Activated naive CD8-positive, alpha-beta T cell treated with anti-CD3 and anti-CD28 coated beads, Interleukin-2, amount 50 U/mL, for 24 hours (primary cell): Measurements from ENCODE around the gene CHRNA7.
"Not testable (repeated sequence)": the region's sequence is repeated elsewhere in the genome, so short reads cannot be mapped to it uniquely, and the experiment has no call there.

Experiments used
- ATAC-seq: fragments of 150-1000 bp; cut with Tn5 transposase; one replicate; pipeline ENCODE4 v1.10.0; 2021
- DNase-seq: peaks from one replicate; pipeline ENCODE4 v3.0.0; 2021
- H3K27ac Mint-ChIP-seq: one replicate; pipeline ENCODE4 v1.8.0; 2021; ENCODE audit warnings: mild to moderate bottlenecking, mixed read lengths
- H3K27me3 Mint-ChIP-seq: one replicate; pipeline ENCODE4 v1.8.0; 2021; ENCODE audit warnings: mixed read lengths
- H3K36me3 Mint-ChIP-seq: one replicate; pipeline ENCODE4 v1.8.0; 2021; ENCODE audit warnings: low read depth, mixed read lengths
- H3K4me1 Mint-ChIP-seq: one replicate; pipeline ENCODE4 v1.8.0; 2021; ENCODE audit warnings: mixed read lengths
- H3K4me3 Mint-ChIP-seq: one replicate; pipeline ENCODE4 v1.8.0; 2021; ENCODE audit warnings: mild to moderate bottlenecking, moderate library complexity, mixed read lengths
- H3K9me3 Mint-ChIP-seq: one replicate; pipeline ENCODE4 v1.8.0; 2021; ENCODE audit warnings: mixed read lengths

The CHRNA7 gene

DNA sequence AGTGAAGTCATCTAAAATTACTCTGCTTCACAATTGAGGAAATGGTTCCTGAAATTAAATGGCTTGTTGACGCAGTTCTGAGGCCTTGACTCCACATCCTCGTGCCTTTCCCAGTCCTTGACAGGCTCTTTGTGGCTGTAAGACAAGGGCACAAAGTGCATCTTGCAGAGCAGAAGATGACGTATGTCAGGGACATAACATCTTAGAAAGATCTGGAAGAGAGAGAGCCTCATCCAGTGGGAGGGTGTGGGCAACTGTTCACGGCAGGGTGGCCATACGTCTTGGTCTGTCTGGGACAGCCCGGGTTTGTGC lies 91.0 kb downstream of the CHRNA7 start:
- ATAC-seq: no peak
- H3K4me3 Mint-ChIP-seq: no peak overlapping the region
- H3K9me3 Mint-ChIP-seq: no peaks in the 10 kb centered on the region
- no peaks in the 10 kb centered on the region for H3K4me1 Mint-ChIP-seq
- no peaks in the 10 kb centered on the region for H3K36me3 Mint-ChIP-seq
- H3K27ac Mint-ChIP-seq: no peak overlapping the region
- DNase-seq: no peak
- no peaks in the 10 kb centered on the region for H3K27me3 Mint-ChIP-seq

DNA sequence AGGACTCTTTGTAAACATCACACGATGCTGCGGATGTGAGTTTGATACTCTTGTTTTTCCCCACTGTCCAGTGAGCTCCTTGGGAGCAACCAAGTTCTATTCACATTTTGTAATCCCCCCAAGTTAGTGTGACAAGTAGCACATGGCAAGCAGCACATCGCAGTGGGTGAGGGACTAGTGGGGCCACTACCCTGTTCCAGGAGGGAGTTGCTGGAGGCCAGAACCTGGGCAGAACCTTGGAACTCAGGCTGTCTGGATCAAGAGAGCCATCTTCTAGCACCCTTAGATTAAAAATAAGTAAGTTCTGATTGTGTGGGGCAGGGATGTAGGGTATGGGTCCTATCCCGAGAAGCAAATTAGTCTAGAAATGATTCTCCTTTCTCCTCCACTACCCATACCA lies 91.7 kb downstream of the CHRNA7 start:
- Mint-ChIP-seq H3K4me1 (no peaks in the 10 kb centered on the region), H3K9me3 (no peaks in the 10 kb centered on the region), H3K27me3 (no peaks in the 10 kb centered on the region), H3K27ac (no peak overlapping the region), H3K4me3 (no peak overlapping the region), H3K36me3 (no peaks in the 10 kb centered on the region)
- ATAC-seq (no peak), DNase-seq (no peak)

DNA sequence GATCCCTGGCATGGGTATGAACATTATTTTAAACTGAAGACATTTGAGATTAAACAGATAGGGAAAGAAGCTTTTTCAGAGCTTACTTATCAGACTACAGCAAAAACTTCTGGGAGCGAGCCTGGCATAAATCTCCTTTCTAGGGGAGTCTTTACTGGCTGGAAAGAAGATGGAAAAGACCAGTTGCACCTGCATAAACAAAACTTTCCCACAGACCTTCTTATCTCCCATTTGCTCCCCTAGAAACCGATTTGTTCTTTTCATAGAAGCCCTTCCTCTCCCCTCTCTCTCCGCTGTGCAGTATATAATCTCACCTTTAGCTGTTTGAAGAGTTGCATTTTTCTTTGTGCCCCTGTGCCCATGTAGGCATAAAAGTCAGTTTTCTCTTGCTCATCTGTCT lies 93.2 kb downstream of the CHRNA7 start:
- H3K4me1 Mint-ChIP-seq: no peaks in the 10 kb centered on the region
- no peak overlapping the region for H3K4me3 Mint-ChIP-seq
- ATAC-seq (no peak), DNase-seq (no peak)
- no peaks in the 10 kb centered on the region for H3K27me3 Mint-ChIP-seq
- H3K9me3 Mint-ChIP-seq: no peaks in the 10 kb centered on the region
- no peak overlapping the region for H3K27ac Mint-ChIP-seq
- no peaks in the 10 kb centered on the region for H3K36me3 Mint-ChIP-seq

DNA sequence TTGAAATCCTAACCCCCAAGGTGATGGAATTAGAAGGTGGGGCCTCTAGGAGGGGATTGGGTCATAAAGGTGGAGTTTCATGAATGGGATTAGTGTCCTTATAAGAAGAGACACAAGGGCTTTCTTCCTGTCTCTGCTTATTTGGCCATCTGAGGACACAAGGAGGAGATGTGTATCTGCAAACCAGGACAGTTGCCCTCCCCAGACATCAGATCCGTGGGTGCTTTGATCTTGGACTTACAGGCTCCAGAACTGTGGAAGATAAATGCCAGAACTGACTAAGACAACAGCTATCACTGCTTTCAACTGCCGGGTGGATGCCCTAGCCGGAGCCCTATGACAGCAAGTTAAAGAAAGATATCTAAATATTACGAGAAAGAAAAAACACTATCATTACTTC lies 94.4 kb downstream of the CHRNA7 start:
- DNase-seq (no peak), ATAC-seq (no peak)
- Mint-ChIP-seq H3K4me3 (no peak overlapping the region), H3K36me3 (no peaks in the 10 kb centered on the region), H3K27me3 (no peaks in the 10 kb centered on the region), H3K27ac (no peak overlapping the region), H3K9me3 (no peaks in the 10 kb centered on the region), H3K4me1 (no peaks in the 10 kb centered on the region)

- DNase-seq: no peak
- no peaks in the 10 kb centered on the region for H3K4me1 Mint-ChIP-seq
- H3K9me3 Mint-ChIP-seq: no peaks in the 10 kb centered on the region
- H3K4me3 Mint-ChIP-seq: no peak overlapping the region
- no peak overlapping the region for H3K27ac Mint-ChIP-seq
- no peaks in the 10 kb centered on the region for H3K36me3 Mint-ChIP-seq
- H3K27me3 Mint-ChIP-seq: peaks cover under 1% of the 10 kb centered on the region
- no peak for ATAC-seq
These were observed 95.3 kb downstream of the CHRNA7 start for GRCh38 chr15:32125595-32125994.

DNA sequence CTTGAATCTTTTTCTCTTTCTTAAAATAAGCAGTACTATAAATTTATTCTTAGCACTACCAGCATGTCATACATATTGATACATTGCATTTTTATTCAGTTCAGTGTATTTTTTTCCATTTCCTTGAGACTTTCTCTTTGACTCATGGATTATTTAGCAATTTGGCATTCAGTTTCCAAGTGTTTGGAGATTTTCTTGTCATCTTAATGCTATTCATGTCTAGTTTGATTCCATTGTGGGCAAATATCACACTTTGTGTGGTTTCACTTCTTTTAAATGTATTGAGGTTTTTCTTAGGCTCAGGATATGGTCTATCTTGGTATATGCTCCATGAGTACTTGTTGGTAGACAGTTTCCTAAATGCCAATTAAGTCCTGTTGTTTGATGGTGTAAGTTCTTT lies 99.5 kb downstream of the CHRNA7 start:
- Mint-ChIP-seq H3K27me3 (peaks cover 22% of the 10 kb centered on the region), H3K4me3 (no peak overlapping the region), H3K36me3 (no peaks in the 10 kb centered on the region), H3K4me1 (no peaks in the 10 kb centered on the region), H3K27ac (no peak overlapping the region), H3K9me3 (no peaks in the 10 kb centered on the region)
- no peak for DNase-seq
- no peak for ATAC-seq

DNA sequence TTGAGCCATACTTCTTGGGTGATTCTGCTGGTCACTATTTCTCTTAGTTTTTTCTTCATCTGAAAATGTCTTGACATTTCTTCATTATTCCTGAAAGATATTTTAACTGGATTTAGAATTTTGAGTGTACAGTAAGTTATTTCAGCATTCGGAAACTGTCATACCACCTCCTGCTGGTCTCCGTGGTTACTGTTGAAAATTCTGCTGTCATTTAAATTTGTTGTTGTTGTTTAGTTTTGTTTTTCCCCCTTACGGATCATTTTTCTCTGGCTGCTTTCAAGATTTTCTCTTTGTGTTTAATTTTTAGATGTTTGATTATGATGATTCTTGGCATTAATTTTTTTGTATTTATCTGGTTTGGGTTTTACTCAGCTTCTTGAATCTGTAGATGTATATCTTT lies 100.5 kb downstream of the CHRNA7 start:
- Mint-ChIP-seq H3K9me3 (no peaks in the 10 kb centered on the region), H3K27me3 (peaks cover 22% of the 10 kb centered on the region), H3K27ac (no peak overlapping the region), H3K36me3 (no peaks in the 10 kb centered on the region), H3K4me3 (no peak overlapping the region), H3K4me1 (no peaks in the 10 kb centered on the region)
- no peak for DNase-seq
- ATAC-seq: no peak

DNA sequence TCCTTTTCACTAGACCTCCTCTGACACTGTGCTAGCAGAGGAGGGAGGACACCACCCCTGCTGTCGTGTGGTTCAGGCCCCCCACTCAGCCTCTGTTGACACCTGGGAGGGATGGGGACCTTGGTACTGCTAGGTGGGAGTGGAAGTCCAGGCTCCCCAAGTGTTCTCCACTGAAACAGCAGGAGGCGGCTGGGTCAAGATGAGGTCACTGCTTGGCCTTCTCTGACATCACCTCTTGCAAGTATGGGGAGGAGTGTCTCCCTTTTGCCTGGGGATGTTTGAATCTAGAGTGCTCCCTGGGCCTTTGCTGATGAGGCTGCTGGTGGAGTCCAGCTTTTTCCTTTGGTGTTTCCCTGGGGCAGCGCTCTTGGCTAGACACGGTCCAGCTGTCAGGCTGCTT lies 101.5 kb downstream of the CHRNA7 start:
- H3K27ac Mint-ChIP-seq: no peak overlapping the region
- H3K4me3 Mint-ChIP-seq: no peak overlapping the region
- H3K4me1 Mint-ChIP-seq: no peaks in the 10 kb centered on the region
- ATAC-seq (no peak), DNase-seq (no peak)
- no peaks in the 10 kb centered on the region for H3K36me3 Mint-ChIP-seq
- no peaks in the 10 kb centered on the region for H3K9me3 Mint-ChIP-seq
- H3K27me3 Mint-ChIP-seq: peaks cover 22% of the 10 kb centered on the region

DNA sequence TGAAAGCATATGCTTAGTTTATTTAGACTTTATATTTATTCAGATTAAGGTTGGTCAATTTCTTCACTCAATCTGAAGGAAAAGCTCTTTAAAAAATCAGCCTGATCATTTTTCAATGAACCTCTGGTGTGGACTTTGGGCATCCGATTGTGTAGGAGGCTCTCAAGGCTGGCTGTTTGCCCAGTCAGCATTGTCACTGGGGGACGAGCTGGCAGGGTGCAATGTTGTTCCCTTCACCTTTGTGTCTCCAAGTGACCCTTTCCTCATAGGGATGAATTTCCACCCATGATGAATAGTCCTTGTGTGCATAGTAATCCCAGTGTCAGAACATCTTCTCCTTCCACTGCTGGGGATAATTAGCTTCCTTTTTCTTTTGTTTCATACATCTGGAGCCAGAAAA lies 102.5 kb downstream of the CHRNA7 start:
- Mint-ChIP-seq H3K36me3 (no peaks in the 10 kb centered on the region), H3K4me3 (no peak overlapping the region), H3K27me3 (peaks cover 22% of the 10 kb centered on the region), H3K27ac (no peak overlapping the region), H3K9me3 (no peaks in the 10 kb centered on the region), H3K4me1 (no peaks in the 10 kb centered on the region)
- ATAC-seq (no peak), DNase-seq (no peak)

- Mint-ChIP-seq H3K27ac (no peak overlapping the region), H3K27me3 (peaks cover 22% of the 10 kb centered on the region), H3K9me3 (no peaks in the 10 kb centered on the region), H3K4me3 (no peak overlapping the region), H3K36me3 (no peaks in the 10 kb centered on the region), H3K4me1 (no peaks in the 10 kb centered on the region)
- no peak for DNase-seq
- no peak for ATAC-seq
These were observed 104.5 kb downstream of the CHRNA7 start for GRCh38 chr15:32134842-32135241.

DNA sequence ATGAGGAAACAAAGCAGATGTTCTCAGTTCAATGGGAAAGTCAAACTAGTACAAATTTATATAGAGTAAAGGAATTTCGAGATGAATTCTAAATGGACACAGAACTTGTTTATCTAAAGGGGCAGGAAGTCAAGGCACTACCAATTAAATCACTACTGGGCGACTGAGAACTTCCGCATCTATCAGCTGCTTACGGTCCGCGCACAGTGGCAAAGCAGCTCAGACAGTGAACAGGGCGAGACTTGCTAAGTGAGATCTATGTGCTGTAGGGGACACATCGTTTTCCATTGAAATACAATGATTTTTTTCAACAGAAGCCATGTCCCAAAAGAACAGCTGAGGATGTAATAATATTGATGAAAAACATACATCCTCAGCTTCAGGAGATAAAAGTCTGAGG lies 105.0 kb downstream of the CHRNA7 start:
- no peak overlapping the region for H3K27ac Mint-ChIP-seq
- H3K27me3 Mint-ChIP-seq: peaks cover 22% of the 10 kb centered on the region
- H3K4me3 Mint-ChIP-seq: no peak overlapping the region
- ATAC-seq: no peak
- H3K9me3 Mint-ChIP-seq: no peaks in the 10 kb centered on the region
- no peaks in the 10 kb centered on the region for H3K4me1 Mint-ChIP-seq
- H3K36me3 Mint-ChIP-seq: no peaks in the 10 kb centered on the region
- DNase-seq: no peak

GRCh38 chr15:32145512-32145911 lies 115.2 kb downstream of the CHRNA7 start:
- not testable (repeated sequence) for DNase-seq, ATAC-seq, H3K9me3 Mint-ChIP-seq, H3K4me1 Mint-ChIP-seq, H3K36me3 Mint-ChIP-seq, H3K27ac Mint-ChIP-seq, H3K4me3 Mint-ChIP-seq, H3K27me3 Mint-ChIP-seq

- DNase-seq (no peak), ATAC-seq (no peak)
- Mint-ChIP-seq H3K4me3 (no peak overlapping the region), H3K36me3 (no peaks in the 10 kb centered on the region), H3K27me3 (peaks cover 12% of the 10 kb centered on the region), H3K4me1 (no peaks in the 10 kb centered on the region), H3K9me3 (no peaks in the 10 kb centered on the region), H3K27ac (no peak overlapping the region)
These were observed 118.7 kb downstream of the CHRNA7 start for GRCh38 chr15:32148833-32149555.

- peaks cover 12% of the 10 kb centered on the region for H3K27me3 Mint-ChIP-seq
- H3K4me1 Mint-ChIP-seq: no peaks in the 10 kb centered on the region
- H3K36me3 Mint-ChIP-seq: no peaks in the 10 kb centered on the region
- H3K4me3 Mint-ChIP-seq: no peak overlapping the region
- H3K9me3 Mint-ChIP-seq: no peaks in the 10 kb centered on the region
- ATAC-seq: no peak
- H3K27ac Mint-ChIP-seq: no peak overlapping the region
- DNase-seq: no peak
These were observed 122.3 kb downstream of the CHRNA7 start for GRCh38 chr15:32152574-32152973.

DNA sequence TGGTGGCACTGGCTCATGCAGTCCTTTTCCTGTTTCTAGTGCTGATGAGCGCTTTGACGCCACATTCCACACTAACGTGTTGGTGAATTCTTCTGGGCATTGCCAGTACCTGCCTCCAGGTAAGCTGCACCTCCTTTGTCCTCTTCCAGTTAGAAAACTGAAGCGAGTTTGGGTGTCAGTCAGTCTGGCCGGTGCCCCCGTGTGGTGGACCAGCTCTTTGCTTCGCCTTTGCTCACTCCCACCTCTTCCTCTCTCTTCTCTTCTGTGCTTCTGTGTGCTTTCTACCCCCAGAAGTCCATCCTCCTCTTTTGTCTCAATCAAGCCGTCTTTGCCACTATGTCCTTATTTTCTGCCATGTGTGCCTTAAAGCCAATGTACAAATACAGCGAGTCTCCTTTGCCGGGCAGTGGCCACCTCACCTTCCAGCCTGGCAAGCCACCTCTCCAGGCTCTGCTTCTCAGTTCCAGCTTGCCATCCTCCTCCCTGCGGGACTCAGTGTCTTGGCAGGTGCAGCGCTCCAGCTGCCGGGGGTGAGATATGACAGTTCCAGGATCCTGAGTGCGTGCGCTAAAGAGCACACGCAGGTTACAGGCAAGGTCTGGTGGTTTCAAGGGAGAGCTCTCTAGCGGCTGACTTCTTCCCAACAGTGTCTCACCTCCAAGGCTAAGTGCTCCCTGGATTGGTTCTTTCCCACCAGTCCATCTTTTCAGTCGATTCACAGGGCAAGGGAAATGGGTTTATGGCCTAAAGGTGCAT lies 123.7 kb downstream of the CHRNA7 start:
- not testable (repeated sequence) for H3K36me3 Mint-ChIP-seq, H3K27me3 Mint-ChIP-seq, ATAC-seq, H3K9me3 Mint-ChIP-seq, H3K27ac Mint-ChIP-seq, H3K4me1 Mint-ChIP-seq, H3K4me3 Mint-ChIP-seq, DNase-seq
